T-helper 1 cell (primary cell): ENCODE results near the gene PGBD5.
"Not testable (repeated sequence)": the region's sequence is repeated elsewhere in the genome, so short reads cannot be mapped to it uniquely, and the experiment has no call there.

Experiments used
- DNase-seq, 5 donors: peaks; one replicate each; pipeline ENCODE4 v3.0.0-alpha.2; 2012 to 2020
- total RNA-seq, 4 donors: gene quantifications; one replicate each; lab custom pipeline; 2026; lab: John Stamatoyannopoulos, UW

Gene PGBD5, protein sequence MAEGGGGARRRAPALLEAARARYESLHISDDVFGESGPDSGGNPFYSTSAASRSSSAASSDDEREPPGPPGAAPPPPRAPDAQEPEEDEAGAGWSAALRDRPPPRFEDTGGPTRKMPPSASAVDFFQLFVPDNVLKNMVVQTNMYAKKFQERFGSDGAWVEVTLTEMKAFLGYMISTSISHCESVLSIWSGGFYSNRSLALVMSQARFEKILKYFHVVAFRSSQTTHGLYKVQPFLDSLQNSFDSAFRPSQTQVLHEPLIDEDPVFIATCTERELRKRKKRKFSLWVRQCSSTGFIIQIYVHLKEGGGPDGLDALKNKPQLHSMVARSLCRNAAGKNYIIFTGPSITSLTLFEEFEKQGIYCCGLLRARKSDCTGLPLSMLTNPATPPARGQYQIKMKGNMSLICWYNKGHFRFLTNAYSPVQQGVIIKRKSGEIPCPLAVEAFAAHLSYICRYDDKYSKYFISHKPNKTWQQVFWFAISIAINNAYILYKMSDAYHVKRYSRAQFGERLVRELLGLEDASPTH
- total RNA-seq: 0 reads per million in 4 donors

DNA sequence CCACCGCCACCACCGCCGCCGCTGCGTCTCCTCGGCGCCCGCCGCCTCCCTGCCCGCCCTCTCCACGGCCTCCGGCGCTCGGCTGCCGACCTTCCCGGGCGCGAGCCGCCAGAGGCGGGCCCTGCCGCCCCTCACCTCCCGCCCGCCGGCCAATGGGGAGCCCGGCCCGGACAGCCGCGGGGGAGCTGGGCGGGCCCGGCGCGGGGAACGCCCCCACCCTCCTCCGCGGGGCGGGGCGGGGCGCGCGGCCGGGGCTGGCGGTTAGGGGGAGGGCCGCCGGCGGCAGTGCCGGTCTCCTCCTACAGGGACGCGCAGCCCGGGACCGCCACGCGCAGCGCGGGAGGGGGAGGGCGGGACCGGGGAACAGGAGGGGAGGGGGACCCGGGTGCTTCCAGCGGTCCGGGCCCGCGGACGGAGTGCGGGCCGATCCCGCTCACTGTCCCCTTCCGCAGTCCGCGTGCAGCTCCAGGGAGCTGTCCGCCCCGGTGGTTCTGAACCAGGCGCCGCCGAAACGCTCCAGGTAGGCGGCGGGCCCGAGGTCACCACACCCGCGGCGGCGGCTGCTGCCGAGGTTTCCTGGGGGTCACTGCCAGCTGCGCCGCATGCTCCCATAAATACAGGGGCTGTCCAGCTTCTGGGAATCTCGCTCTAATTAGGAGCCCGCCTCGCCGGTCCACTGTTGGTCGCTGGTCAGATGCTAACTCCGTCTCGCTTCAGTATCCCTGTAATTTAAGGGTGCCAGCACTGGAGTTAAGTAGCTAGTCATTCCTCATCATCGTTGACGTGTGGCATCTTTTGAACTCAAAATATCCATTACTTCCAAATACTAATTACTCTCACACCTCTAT lies at the start of gene PGBD5:
TSS of gene PGBD5 (minus strand) at position 87 of the 848 bp plus-strand sequence. CDS start 404 bp downstream, outside the sequence.
- DNase-seq: peak in 4 of 5 donors; percentile 14 to 44 (median 20)

DNA sequence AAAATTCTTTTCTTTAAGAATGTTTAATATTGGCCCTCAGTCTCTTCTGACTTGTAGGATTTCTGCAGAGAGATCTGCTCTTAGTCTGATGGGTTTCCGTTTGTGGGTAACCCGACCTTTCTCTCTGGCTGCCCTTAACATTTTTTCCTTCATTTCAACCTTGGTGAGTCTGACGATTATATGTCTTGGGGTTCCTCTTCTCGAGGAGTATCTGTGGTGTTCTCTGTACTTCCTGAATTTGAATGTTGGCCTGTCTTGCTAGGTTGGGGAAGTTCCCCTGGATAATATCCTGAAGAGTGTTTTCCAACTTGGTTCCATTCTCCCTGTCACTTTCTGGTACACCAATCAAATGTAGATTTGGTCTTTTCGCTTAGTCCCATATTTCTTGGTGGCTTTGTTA lies 48.8 kb upstream of the PGBD5 start:
- not testable (repeated sequence) for DNase-seq

DNA sequence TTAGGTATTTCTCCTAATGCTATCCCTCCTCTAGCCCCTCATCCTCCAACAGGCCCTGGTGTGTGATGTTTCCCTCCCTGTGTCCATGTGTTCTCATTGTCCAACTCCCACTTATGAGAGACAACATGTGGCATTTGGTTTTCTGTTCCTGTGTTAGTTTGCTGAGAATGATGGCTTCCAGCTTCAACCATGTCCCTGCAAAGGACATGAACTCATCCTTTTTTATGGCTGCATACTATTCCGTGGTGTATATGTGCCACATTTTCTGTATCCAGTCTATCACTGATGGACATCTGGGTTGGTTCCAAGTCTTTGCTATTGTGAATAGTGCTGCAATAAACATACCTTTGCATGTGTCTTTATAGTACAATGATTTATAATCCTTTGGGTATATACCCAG lies 44.6 kb upstream of the PGBD5 start:
- DNase-seq: not testable (repeated sequence)

DNA sequence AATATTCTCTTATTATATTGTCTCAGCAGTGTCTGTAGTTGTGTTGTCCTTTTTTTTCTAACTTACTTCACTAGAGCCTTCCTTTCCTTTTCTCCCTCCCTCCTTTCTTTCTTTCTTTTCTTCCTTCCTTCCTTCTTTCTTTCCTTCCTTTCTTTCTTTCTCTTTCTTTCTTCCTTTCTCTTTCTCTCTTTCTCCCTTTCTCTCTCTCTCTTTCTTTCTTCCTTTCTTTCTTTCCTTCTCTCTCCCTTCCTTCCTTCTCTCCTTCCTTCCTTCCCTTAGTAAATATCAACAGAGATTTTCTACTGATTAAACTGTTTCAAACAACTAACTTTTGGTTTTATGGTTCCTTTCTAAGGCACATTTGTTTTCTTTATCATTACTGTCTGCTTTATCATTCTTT lies 43.1 kb upstream of the PGBD5 start:
- no peak for DNase-seq

DNA sequence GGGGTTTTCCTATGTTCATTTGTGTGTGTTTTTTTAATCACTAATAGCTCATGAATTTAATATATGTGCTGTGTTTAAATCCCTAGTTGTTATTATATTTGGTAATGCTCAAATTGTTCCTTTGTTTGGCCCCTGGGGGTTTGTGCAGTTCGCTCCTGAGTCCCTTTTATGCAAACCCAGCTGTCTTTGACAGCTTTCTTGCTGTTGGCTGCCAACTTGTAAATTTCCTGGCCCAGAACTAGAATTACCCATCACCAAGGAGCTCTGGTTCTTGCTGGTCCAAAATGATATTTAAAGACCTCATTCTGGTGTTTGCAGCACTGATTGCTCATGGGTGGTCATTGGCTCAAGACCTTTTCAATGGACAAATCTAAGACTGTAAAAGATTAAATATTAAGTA lies 39.6 kb upstream of the PGBD5 start:
- DNase-seq: no peak

DNA sequence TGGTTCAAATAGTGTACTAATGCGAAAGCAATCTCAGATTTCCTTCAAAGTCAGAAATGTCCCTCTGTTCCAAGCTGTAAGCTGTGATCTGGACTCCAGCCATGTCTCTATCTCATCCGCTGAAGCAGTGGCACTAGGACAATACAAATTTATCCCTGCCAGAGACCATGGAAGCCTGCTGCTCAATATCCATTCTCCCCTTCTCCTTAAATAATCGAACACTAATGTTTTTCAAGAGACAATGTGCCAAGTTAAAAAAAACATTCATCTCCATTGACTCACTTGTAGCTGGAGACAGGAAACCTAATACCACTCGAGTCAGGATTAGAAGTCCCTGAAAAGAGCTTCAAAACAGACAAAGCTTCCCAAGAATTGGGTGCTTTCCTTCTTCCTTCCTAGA lies 38.5 kb upstream of the PGBD5 start:
- no peak for DNase-seq

DNA sequence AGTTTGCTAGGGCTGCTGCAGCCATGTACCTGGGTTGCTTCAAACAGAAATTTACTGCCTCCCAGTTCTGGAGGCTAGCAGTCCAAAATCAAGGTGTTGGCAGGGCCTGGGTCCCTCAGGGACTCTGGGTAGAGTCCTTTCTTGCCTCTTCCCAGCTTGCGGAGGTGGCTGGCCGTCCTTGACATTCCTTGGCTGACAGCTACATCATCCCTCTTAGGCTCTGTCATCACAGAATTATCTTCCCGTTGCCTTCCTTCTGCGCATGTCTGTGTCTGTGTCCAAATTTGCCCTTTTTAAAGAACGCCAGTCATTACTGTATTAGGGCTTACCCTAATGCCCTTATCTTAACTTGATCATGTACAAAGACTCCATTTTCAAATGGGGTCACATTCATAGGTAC lies 37.6 kb upstream of the PGBD5 start:
- no peak for DNase-seq

DNA sequence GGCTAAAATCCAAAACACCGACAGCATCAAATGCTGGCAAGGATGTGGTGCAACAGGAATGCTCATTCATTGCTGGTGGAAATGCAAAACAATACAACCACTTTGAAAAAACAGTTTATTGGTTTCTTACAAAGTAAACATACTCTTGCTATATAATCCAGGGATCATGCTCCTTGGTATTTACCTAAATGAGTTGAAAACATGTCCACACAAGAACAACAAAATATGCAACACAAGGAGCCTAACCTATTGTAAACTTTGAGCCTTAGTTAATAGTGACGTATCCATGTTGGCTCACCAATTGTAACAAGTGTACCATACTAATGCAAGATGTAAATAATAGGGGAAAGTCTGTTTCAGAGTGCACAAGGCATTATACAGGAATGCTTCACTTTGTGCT lies 37.2 kb upstream of the PGBD5 start:
- DNase-seq: no peak

DNA sequence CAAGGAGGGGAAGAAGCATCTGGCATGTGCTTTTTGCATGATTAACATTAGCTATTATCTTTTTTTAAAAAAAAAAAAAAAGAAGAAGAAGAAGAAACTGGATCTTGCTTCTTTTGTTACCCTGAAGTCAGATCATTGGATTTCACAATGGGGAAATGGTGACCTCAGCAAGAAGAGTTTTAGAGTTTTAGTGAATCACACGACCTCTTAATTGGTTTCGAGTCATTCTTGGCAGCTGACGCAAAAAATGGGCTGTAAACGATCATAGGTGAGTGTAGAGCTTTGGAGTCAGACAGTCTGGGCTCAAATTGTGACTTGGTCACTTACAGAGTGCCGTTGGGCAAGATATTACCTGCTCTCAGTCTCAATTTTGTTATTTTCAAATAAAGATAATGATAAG lies 33.3 kb upstream of the PGBD5 start:
- DNase-seq: no peak

DNA sequence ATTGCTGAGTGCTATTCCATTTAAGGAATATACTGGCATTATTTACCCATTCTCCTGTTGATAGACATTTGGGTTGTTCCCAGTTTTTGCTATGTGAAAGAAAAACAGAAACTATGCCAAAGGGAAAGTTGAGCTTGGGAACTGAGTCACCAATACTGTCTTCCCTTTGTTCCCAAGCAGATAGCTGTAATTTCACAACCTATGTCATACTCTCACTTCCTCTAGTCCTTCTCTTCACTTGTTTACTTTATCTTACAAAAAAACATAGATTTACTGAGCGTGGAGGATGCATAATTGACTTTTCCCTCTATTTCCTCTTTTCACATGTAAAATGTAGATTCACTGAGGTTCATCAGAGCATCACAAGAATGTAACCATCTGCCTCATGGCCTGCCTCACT lies 32.4 kb upstream of the PGBD5 start:
- no peak for DNase-seq

DNA sequence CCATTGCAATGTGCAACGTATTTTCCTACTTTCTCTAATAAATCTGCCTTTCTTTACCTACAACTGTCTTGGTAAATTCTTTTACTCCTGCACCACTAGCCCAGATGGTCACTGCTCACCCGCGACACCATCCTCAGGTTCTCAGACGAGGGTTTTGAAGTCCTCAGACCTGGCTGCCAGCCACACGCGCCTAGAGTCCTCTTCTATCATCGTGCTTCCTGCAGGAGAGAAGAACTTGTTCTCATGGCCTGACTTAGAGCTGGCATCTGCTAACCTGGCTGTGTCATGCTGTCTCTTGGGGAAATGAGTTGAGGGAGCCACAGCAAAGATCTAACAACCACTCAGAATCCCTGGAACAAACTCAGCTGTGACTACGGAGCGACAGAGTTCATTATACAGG lies 30.3 kb upstream of the PGBD5 start:
- DNase-seq: no peak

DNA sequence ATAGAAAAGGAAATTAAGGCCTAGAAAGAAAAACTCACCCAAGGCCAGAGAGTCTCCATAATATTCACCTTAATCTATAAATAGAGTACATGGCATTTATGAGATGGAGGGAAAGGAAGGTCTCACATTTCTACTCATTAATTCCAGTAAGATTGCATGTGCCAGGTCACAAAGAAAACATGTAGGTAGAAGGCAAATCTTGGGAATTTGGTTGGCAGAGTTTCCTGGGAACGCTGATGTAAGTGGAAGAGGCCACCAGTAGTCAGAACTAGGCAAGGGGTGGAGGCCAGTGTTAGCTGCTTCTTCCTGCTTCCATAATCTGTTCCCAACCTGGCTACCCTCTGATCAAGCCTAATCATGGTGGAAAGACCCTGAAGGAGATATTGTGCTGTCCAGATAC lies 29.2 kb upstream of the PGBD5 start:
- no peak for DNase-seq

DNA sequence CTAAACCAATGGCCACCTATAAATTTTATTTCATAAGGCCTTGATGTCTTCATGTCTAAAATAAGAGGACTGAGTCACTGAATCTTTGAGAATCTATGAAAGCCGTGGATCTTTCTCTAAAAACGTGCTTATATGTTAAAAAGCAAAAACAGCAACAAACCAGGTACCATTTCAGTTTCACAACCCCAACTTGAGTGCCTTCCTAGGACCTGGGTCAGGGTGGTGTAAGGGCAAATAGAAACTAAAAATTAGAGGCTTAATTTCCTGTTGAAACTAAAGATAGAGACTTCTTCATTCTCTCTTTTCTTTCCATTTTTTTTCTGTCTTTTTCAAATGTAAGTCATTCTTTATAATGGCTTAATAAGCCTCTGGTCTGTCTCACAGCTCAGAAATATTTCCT lies 27.2 kb upstream of the PGBD5 start:
- DNase-seq: no peak

DNA sequence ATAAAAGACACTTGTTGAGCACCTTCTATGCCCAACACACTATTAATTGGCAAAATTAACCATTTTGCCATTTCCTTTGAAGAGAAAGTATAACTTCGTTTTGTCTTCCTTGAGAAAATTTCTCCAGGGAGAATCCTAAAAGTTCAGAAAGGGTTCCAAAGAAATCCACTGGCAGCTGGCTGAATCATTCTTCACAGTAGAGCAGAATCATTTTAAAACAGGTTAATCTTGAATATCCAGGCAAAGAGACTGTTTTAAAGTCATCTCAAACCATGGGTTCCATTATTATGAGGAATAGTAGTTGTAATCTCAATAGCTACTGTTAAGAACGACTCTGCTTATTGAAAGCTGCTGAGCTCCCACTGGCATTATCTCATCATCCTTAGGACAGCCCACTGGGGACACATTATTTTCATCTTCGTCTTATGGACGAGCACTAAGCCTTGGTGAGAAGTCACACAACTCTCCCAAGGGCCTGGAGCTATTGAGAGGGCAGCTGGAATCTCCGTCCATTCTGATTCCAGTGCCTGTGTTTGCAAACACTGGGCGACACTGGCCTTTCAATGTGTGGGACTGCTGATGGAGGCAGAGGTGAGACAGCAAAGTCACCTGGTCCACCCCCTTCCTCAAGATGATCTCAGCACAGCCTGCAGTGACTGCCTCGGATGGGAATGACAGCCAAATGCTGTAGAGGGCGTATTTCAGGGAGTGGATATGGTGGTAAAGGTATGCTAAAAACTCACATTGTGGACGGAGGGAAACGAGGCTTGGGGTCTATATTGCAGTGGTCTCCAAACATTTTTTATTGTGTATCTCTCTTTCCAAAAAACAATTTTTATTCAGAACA lies 15.3 kb upstream of the PGBD5 start:
- DNase-seq: no peak

DNA sequence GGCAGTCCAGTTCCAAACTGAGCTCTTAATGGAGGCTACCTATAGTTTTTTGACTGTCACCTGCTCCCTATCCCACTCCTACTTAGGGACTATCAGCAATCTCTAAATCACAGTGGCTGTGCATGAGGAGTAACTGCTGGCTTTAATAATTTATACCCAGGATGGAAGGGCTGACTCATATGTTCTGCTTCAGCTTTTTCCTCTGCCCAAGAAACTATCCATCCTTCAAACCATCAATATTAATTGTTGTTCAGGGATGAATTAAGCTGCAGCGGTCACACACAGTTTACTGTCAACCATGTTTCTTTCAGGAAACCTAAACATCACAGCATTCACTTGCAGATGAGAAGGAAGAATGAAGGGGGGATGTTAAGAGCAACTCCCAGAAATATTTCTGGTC lies 9.0 kb upstream of the PGBD5 start:
- no peak for DNase-seq

DNA sequence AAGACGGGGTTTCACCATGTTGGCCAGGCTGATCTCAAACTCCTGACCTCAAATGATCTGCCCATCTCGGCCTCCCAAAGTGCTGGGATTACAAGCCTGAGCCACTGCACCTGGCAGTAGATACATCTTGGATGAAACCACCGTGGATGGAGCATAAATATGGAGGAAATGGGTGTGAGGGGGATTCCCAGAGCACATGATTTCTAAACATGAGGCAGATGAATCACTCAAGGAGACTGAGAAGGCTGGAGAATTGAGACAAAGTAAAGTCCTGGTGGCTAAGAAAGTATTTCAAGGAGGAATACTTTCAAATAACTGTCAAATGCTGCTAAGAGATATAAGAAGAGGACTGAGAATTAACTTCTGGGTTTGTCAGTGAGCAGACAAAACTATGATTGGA lies 5.4 kb upstream of the PGBD5 start:
- DNase-seq: no peak

DNA sequence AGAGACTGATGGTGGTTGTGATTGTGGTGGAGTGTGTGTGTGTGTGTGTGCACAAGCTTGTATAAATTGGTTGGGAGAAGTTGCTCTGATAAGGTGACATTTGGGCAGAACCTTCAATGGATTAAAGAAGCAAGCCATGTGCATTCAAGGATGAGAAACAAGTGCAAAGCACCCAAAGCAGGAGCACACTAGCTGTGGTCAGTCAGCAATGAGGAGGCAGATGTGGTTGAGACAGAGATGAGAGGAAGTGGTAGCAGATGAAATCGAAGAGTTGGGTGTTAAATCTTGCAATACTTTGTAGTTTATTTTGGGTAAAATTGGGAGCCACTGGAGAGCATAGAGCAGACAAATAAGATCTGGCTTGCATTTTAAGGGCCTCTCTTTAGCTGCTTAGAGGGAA lies 4.4 kb upstream of the PGBD5 start:
- DNase-seq: no peak

DNA sequence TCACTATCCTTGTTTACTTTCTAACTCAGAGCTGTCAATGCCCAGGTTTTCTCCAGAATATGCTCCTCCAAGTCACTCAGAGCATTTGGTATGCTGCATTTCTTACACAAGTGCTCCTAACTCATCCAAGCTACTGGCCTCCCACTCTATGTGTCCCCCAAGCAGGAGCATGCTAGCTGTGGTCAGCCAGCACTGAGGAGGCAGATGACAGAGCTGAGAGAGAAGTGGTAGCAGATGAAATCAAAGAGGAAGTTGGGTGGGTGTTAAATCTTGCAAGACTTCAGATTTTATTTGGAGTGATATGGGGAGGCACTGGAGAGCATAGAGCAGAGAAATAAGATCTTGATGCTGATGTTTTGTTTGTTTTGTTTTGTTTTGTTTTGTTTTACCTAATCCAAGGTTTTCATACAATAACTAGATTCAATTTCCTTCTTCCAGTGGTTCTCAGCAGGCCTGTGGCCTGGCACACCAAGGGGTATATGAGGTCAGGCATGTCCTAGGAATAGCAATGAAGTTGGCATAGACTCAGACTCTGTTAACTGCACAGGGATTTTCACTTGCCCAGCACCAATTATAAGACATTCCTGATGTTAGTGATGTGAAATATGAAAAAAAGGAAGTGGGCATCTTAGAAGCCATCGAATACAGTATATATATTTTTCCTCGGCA lies 3.1 kb upstream of the PGBD5 start:
- no peak for DNase-seq

DNA sequence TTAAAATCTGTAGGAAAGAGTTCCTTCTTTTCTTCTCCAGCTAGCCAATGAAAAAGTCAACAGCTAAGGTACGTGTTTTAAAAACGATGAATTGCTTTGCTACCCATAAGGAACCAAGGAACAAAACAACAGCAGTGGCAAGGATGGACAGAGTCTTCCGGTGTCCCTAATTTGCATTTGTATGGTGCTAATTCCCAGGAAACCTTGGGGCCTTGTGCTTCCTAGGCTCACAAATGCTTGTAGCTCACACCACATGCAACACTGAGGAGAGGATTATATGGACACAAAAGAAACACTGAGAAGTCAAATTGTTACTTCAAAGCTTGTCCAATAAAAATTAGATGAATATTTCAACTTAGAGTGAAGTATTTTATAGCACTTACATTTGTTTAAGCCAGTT lies 1.8 kb upstream of the PGBD5 start:
- no peak for DNase-seq

DNA sequence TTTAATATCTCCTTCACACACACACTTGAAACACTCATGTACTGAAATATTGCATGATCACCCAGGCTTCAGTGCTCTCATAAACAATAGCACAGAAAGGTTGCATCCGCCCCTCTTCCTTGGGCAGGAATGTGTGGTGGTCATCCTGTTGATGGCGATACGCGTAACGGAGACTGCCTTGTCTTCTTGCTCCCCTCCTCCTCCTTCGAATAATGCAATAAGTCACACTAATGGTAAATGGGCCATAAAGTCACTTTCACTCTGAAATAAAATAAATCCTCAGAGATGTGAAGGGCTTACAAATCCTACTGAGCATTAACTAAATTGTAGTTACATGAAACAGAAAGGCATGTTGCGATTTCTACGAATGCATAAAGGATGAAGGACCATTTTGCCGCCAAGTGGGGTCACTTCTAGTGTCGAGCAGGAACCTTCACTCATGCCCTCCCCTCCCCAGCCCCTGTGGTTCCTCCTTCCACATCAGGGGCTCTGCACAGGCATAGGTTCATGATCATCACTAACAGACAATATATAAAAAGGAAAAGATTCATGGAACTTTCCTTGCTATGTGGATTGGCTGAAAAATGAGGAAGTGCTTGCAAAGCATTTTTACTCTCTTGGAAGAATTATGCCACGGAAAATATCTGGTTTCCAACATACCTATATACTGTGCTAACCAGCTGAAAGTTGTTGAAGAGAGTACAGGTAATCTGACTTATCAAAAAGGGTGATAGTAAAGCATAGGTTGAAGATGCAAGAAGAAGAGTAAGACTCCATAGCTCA lies 1.2 kb upstream of the PGBD5 start:
- DNase-seq: no peak
